ENCODE data around the gene ARHGEF28. TPM values are rescaled to one million over a fixed set of nuclear protein-coding genes. Genes with fewer than 3 reads are reported as not detected.

Gene ARHGEF28
- total RNA-seq, 1 donor from 2014 or later: 8.5 TPM

DNA sequence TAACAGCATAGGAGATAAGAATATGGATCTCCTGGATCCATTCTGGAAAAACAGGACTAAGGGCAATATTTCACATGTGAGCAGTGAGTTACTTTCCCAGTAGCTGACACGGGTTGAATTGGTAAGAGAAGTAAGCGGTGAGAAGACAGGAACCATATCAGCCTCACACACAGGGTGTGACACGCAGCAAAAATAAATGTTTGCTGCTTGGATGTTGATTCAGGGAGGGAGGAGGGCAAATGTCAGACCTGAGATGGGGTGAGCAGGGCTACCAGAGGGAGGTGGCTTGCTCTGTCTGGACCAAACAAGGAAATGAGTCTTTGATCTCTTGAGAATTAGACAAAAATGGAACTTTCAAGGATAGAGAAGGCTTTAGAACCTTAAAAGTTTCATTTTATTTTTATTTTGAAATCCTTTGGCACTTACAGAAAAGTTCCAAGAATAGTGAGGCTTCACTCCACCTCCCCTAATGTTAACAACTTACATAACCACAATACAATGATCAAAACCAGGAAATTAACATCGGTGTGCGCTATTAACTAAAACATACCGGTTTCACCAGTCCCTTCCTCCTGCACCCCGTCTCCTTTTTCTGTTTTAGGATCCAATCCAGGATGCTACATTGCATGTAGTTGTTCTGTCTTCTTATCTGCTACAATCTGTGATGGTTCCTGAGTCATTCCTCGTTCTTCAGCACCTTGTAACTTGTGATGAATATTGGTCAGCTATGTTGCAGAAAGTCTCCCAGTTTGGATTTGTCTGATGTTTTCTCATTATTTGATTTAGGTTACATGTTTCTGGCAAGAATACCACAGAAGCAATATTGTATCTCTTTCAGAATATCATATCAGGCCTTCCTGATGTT lies 20.5 kb upstream of the ARHGEF28 start:
- H3K27ac Mint-ChIP-seq (ENCODE audit: unreplicated experiment): no peak overlapping the region
- FAIRE-seq: no peak

DNA sequence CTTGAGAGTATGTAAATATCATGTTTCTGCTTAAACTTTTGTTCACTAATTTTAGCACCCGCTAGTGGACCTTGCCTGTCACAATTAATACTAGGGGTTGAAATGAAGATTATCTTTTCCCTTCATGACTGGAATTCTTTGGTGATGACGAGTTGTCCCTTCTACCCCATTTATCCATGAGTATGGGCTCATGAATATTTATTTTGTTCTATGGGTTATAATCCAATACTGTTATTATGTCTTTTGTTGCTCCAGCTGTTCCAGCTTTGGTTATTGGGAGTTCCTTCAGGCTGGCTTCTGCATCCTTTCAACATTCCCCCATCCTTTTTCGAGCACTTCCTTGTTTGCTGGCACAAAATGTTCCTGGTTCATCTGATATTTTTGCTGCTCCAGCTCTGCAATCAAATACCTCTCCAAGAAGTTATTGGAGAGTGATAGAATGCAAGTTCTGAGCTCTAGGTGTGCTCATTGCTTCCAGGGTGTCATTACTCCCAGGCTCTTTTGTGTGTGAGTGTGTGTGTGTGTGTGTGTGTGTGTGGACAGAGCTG lies 19.7 kb upstream of the ARHGEF28 start:
- H3K27ac Mint-ChIP-seq (ENCODE audit: unreplicated experiment): no peak overlapping the region
- Histone ChIP-seq H3K79me2 (ENCODE audit: insufficient read depth, low read length) (no peaks in the 10 kb centered on the region), H3K36me3 (ENCODE audit: insufficient read depth, low read length) (no peaks in the 10 kb centered on the region), H3K9me3 (ENCODE audit: insufficient read depth, low read depth, low read length) (no peaks in the 10 kb centered on the region), H3K27me3 (ENCODE audit: insufficient read depth, low read length) (no peaks in the 10 kb centered on the region), H2AFZ (ENCODE audit: low read depth, low read length) (no peak overlapping the region), H3K4me1 (ENCODE audit: insufficient read depth, low read length) (peaks cover 9% of the 10 kb centered on the region), H3K9ac (ENCODE audit: low read length) (no peak overlapping the region), H3K4me3 (ENCODE audit: insufficient read depth, low read depth, low read length) (no peak overlapping the region), H4K20me1 (ENCODE audit: insufficient read depth, low read length) (no peaks in the 10 kb centered on the region), H3K4me2 (ENCODE audit: low read length) (peak overlapping the region; percentile 28), H3K27ac (ENCODE audit: low read depth, low read length) (no peak overlapping the region)
- no peak for FAIRE-seq
- peaks cover 6% of the 10 kb centered on the region for H3K4me1 Mint-ChIP-seq (ENCODE audit: low read depth, unreplicated experiment)
- DNase-seq (ENCODE audit: low read depth): peak; percentile 5
- H3K36me3 Mint-ChIP-seq (ENCODE audit: low read depth, unreplicated experiment): no peaks in the 10 kb centered on the region
- no peak for TF ChIP-seq EZH2 (IDR thresholded peaks at IDR 0.05; ENCODE audit: insufficient read depth, low read length)
- TF ChIP-seq, protein P1, sequence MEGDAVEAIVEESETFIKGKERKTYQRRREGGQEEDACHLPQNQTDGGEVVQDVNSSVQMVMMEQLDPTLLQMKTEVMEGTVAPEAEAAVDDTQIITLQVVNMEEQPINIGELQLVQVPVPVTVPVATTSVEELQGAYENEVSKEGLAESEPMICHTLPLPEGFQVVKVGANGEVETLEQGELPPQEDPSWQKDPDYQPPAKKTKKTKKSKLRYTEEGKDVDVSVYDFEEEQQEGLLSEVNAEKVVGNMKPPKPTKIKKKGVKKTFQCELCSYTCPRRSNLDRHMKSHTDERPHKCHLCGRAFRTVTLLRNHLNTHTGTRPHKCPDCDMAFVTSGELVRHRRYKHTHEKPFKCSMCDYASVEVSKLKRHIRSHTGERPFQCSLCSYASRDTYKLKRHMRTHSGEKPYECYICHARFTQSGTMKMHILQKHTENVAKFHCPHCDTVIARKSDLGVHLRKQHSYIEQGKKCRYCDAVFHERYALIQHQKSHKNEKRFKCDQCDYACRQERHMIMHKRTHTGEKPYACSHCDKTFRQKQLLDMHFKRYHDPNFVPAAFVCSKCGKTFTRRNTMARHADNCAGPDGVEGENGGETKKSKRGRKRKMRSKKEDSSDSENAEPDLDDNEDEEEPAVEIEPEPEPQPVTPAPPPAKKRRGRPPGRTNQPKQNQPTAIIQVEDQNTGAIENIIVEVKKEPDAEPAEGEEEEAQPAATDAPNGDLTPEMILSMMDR (IDR thresholded peaks at IDR 0.05; ENCODE audit: insufficient read depth, low read depth, low read length): no peak
- no peak overlapping the region for H3K4me3 Mint-ChIP-seq (ENCODE audit: unreplicated experiment)
- H3K9me3 Mint-ChIP-seq (ENCODE audit: unreplicated experiment): no peaks in the 10 kb centered on the region
- no peaks in the 10 kb centered on the region for H3K27me3 Mint-ChIP-seq (ENCODE audit: low read depth, unreplicated experiment)

More for the DNA sequence above, 20.5 kb upstream of the ARHGEF28 start:
- Histone ChIP-seq H3K9ac (ENCODE audit: low read length) (no peak overlapping the region), H3K27ac (ENCODE audit: low read depth, low read length) (no peak overlapping the region), H4K20me1 (ENCODE audit: insufficient read depth, low read length) (no peaks in the 10 kb centered on the region), H3K4me1 (ENCODE audit: insufficient read depth, low read length) (peaks cover 9% of the 10 kb centered on the region), H3K4me3 (ENCODE audit: insufficient read depth, low read depth, low read length) (no peak overlapping the region), H3K79me2 (ENCODE audit: insufficient read depth, low read length) (no peaks in the 10 kb centered on the region), H3K27me3 (ENCODE audit: insufficient read depth, low read length) (no peaks in the 10 kb centered on the region), H2AFZ (ENCODE audit: low read depth, low read length) (peak overlapping the region; percentile 18), H3K4me2 (ENCODE audit: low read length) (peak overlapping the region; percentile 3), H3K9me3 (ENCODE audit: insufficient read depth, low read depth, low read length) (no peaks in the 10 kb centered on the region), H3K36me3 (ENCODE audit: insufficient read depth, low read length) (no peaks in the 10 kb centered on the region)
- H3K9me3 Mint-ChIP-seq (ENCODE audit: unreplicated experiment): no peaks in the 10 kb centered on the region
- peaks cover 6% of the 10 kb centered on the region for H3K4me1 Mint-ChIP-seq (ENCODE audit: low read depth, unreplicated experiment)
- no peak for TF ChIP-seq EZH2 (IDR thresholded peaks at IDR 0.05; ENCODE audit: insufficient read depth, low read length)
- TF ChIP-seq, protein P1 (IDR thresholded peaks at IDR 0.05; ENCODE audit: insufficient read depth, low read depth, low read length): no peak
- peak; percentile 47 for DNase-seq (ENCODE audit: low read depth)
- no peaks in the 10 kb centered on the region for H3K27me3 Mint-ChIP-seq (ENCODE audit: low read depth, unreplicated experiment)
- no peaks in the 10 kb centered on the region for H3K36me3 Mint-ChIP-seq (ENCODE audit: low read depth, unreplicated experiment)
- H3K4me3 Mint-ChIP-seq (ENCODE audit: unreplicated experiment): no peak overlapping the region

DNA sequence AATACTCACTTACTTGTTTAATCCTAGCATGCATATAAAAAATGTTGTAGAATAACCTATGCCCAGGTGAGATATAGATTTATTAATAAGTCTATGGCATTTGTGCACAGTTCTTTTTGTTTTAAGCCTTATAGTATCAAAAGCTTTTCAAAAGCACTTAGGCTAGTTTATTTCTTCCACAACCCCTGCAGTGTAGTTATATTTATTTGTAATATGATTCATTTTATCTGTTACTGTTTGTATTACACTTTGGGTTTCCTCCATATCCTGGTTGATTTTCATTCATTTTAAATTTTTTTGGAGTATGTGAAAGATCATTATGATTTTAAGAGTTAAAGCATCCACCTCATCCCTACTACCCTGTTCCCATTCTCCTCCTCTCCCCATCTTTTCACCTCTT lies 18.8 kb upstream of the ARHGEF28 start:
- FAIRE-seq: no peak
- H3K79me2 ChIP-seq (ENCODE audit: insufficient read depth, low read length): no peaks in the 10 kb centered on the region
- no peaks in the 10 kb centered on the region for H4K20me1 ChIP-seq (ENCODE audit: insufficient read depth, low read length)
- no peak overlapping the region for H3K9ac ChIP-seq (ENCODE audit: low read length)
- H3K4me2 ChIP-seq (ENCODE audit: low read length): no peak overlapping the region
- H3K4me1 Mint-ChIP-seq (ENCODE audit: low read depth, unreplicated experiment): peaks cover 6% of the 10 kb centered on the region
- H2AFZ ChIP-seq (ENCODE audit: low read depth, low read length): no peak overlapping the region
- H3K4me3 Mint-ChIP-seq (ENCODE audit: unreplicated experiment): no peak overlapping the region
- no peaks in the 10 kb centered on the region for H3K27me3 ChIP-seq (ENCODE audit: insufficient read depth, low read length)
- no peak for DNase-seq (ENCODE audit: low read depth)
- no peaks in the 10 kb centered on the region for H3K36me3 ChIP-seq (ENCODE audit: insufficient read depth, low read length)
- no peak overlapping the region for H3K27ac ChIP-seq (ENCODE audit: low read depth, low read length)
- TF ChIP-seq, protein P1 (IDR thresholded peaks at IDR 0.05; ENCODE audit: insufficient read depth, low read depth, low read length): no peak
- no peak for TF ChIP-seq EZH2 (IDR thresholded peaks at IDR 0.05; ENCODE audit: insufficient read depth, low read length)
- H3K4me3 ChIP-seq (ENCODE audit: insufficient read depth, low read depth, low read length): no peak overlapping the region
- no peaks in the 10 kb centered on the region for H3K36me3 Mint-ChIP-seq (ENCODE audit: low read depth, unreplicated experiment)
- H3K9me3 ChIP-seq (ENCODE audit: insufficient read depth, low read depth, low read length): no peaks in the 10 kb centered on the region
- no peaks in the 10 kb centered on the region for H3K9me3 Mint-ChIP-seq (ENCODE audit: unreplicated experiment)
- H3K27me3 Mint-ChIP-seq (ENCODE audit: low read depth, unreplicated experiment): no peaks in the 10 kb centered on the region
- peaks cover 9% of the 10 kb centered on the region for H3K4me1 ChIP-seq (ENCODE audit: insufficient read depth, low read length)
- no peak overlapping the region for H3K27ac Mint-ChIP-seq (ENCODE audit: unreplicated experiment)
